Type B pancreatic cell (in vitro differentiated cells): ENCODE measurements around the gene ECEL1. TPM values are rescaled to one million over a fixed set of nuclear protein-coding genes. Genes with fewer than 3 reads are reported as not detected.

ENCODE experiments used
- DNase-seq: peaks from one replicate; pipeline ENCODE4 v3.0.0; 2021; ENCODE audit warnings: mixed read lengths; ENCODE audit not compliant: unreplicated experiment; ENCODE audit errors: extremely low spot score
- H3K27ac Mint-ChIP-seq: 2 replicates; pipeline ENCODE4 v1.8.0; 2021; ENCODE audit warnings: mild to moderate bottlenecking, mixed read lengths
- H3K27me3 Mint-ChIP-seq: 2 replicates; pipeline ENCODE4 v1.8.0; 2021; ENCODE audit warnings: mixed read lengths
- H3K36me3 Mint-ChIP-seq: 2 replicates; pipeline ENCODE4 v1.8.0; 2021; ENCODE audit warnings: mixed read lengths
- H3K4me1 Mint-ChIP-seq: one replicate; pipeline ENCODE4 v1.8.0; 2021; ENCODE audit warnings: mixed read lengths; ENCODE audit not compliant: unreplicated experiment
- H3K4me3 Mint-ChIP-seq: 2 replicates; pipeline ENCODE4 v1.8.0; 2021; ENCODE audit warnings: mild to moderate bottlenecking, mixed read lengths
- H3K9me3 Mint-ChIP-seq: 2 replicates; pipeline ENCODE4 v1.8.0; 2021; ENCODE audit warnings: mixed read lengths
- CTCF ChIP-seq: fragments of 200-600 bp; sonication (generic); conservative IDR thresholded peaks from 2 replicates; pipeline ENCODE4 v1.5.0; 2021; ENCODE audit warnings: antibody characterized with exemption, mild to moderate bottlenecking
- total RNA-seq: library from RNA; stranded (reverse); gene quantifications from 2 replicates; pipeline ENCODE4 v1.2.1, GENCODE V29; 2021; ENCODE audit warnings: low replicate concordance

Gene ECEL1
- total RNA-seq, 1 donor from 2014 or later: 7.8 TPM

DNA sequence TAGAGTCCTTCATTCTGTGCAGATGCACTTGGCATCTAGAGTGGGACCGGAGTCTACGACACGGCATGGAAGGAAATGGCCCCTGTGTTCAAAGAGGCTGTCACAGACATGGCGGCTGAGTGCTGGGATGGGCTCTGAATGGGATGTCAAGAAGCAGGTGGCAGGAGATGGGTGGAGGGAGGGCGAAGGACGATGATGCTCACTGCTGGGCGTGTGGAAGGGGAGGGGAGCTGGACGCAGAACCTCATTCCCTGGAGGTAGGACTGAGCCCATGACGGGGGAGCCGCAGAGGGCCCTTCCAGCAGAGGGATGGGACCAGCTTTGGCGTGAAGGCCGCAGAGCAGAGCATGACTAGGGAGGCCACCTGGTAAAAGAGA is 50.5 kb downstream of the ECEL1 start:
- H3K36me3 Mint-ChIP-seq: no peaks in the 10 kb centered on the region
- TF ChIP-seq CTCF: no peak
- no peak overlapping the region for H3K4me3 Mint-ChIP-seq
- H3K27ac Mint-ChIP-seq: no peak overlapping the region
- H3K4me1 Mint-ChIP-seq: no peaks in the 10 kb centered on the region
- DNase-seq: no peak
- peaks cover 12% of the 10 kb centered on the region for H3K27me3 Mint-ChIP-seq
- no peaks in the 10 kb centered on the region for H3K9me3 Mint-ChIP-seq

DNA sequence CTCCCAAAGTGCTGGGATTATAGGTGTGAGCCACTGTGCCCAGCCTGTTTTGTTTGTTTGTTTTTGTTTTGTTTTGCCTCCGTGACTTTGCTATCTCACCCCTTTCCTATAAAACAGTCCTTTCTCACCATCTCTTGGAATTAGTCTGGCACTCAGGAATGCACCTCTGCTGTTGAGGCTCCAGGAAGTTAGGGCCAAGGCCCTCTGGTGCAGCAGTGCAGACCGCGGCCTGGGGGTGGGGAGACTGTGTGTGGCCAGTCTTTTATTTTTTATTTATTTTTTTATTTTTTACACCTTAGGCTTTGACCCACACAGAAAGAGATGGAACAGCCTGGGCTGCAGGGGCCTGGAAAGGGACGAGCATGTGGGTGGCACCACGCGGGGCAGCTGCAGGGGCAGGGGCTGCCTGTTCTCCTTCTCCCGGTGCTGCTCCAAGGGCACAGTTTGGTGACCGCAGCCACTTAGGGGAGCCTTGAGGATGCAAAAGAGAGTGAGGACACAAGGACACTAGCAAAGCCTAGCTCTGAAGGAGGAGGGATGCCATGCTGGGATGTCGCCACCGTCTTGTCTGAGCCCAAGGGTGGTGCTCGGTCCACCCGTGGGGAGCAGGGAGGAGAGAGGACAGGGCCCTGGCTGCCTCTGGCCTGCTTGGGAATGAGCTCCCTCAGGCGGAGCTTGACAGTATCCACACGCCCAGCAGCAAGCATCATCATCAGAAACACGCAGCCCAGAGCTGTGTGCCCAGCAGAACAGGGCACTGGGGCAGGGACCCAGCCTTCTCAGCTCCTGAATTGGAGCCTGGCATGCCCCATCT is 51.0 kb downstream of the ECEL1 start:
- H3K27me3 Mint-ChIP-seq: peaks cover 12% of the 10 kb centered on the region
- no peaks in the 10 kb centered on the region for H3K36me3 Mint-ChIP-seq
- H3K27ac Mint-ChIP-seq: no peak overlapping the region
- H3K4me1 Mint-ChIP-seq: no peaks in the 10 kb centered on the region
- DNase-seq: no peak
- H3K4me3 Mint-ChIP-seq: no peak overlapping the region
- no peaks in the 10 kb centered on the region for H3K9me3 Mint-ChIP-seq
- TF ChIP-seq CTCF: no peak

- peaks cover 10% of the 10 kb centered on the region for H3K27me3 Mint-ChIP-seq
- no peak for DNase-seq
- H3K27ac Mint-ChIP-seq: no peak overlapping the region
- no peaks in the 10 kb centered on the region for H3K9me3 Mint-ChIP-seq
- H3K4me1 Mint-ChIP-seq: no peaks in the 10 kb centered on the region
- TF ChIP-seq CTCF: no peak
- no peaks in the 10 kb centered on the region for H3K36me3 Mint-ChIP-seq
- H3K4me3 Mint-ChIP-seq: no peak overlapping the region
These were observed 51.8 kb downstream of the ECEL1 start for GRCh38 chr2:232435805-232436204.

DNA sequence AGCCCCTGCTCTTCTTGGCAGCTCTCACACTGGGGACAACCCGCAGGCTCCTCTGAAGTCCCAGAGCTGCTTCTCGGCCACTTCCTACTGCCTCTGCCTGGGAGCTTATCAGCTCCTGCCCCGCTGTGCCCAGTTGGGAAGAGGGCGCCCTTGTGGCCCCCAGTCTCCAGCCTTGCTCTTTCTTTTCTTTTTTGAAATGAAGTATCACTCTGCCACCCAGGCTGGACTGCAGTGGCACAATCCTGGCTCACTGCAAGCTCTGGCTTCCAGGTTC is 52.3 kb downstream of the ECEL1 start:
- no peak for DNase-seq
- Mint-ChIP-seq H3K27ac (no peak overlapping the region), H3K36me3 (no peaks in the 10 kb centered on the region), H3K27me3 (peaks cover 7% of the 10 kb centered on the region), H3K4me1 (no peaks in the 10 kb centered on the region), H3K9me3 (no peaks in the 10 kb centered on the region), H3K4me3 (no peak overlapping the region)
- TF ChIP-seq CTCF: no peak

- TF ChIP-seq CTCF: no peak
- H3K27me3 Mint-ChIP-seq: peaks cover 7% of the 10 kb centered on the region
- no peak for DNase-seq
- H3K4me1 Mint-ChIP-seq: no peaks in the 10 kb centered on the region
- no peaks in the 10 kb centered on the region for H3K36me3 Mint-ChIP-seq
- H3K9me3 Mint-ChIP-seq: no peaks in the 10 kb centered on the region
- no peak overlapping the region for H3K27ac Mint-ChIP-seq
- H3K4me3 Mint-ChIP-seq: no peak overlapping the region
These were observed 52.9 kb downstream of the ECEL1 start for GRCh38 chr2:232434563-232435374.
